ENCODE data around the gene PPP1R16B.

The PPP1R16B gene

DNA sequence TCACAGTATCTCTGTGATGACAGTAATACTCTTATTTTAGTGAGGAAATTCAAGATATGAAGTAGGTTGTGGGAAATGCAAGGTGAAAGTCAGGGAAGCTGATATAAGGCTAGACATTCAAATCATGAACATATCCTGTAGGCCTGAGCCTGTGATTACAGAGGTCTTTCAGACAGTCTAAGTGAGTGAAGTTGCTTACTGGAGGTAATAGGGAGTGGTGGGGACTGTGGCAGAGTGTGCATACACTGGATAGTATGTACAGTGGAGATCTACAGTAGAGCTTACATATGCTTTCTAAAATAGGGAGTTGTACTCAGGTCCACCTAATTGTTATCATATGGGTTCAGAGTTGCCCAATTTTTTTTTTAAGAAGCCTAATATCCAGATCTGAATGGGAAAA is 159.8 kb downstream of the PPP1R16B start:
- DNase-seq (ENCODE audit: low spot score): no peak

DNA sequence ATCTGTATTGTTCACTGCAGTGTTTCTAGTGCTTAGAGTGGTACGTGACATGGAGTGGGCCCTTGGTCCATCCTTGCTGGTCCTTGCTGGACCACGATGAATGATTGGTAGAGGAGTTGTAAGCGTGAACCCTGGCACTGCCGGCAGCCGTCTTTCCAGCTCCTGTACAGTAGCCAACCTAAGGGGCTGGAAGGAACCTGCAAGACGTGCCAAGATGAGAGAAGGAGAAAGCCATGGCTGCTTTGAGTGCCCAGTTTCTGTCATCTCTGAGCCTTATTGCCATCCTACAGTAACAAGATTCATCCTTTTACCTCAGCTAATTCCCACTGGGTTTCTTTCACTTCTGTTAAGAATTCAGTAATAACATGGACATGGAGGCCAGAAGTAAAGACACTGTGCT is 162.6 kb downstream of the PPP1R16B start:
- no peak for DNase-seq (ENCODE audit: low spot score)

GRCh38 chr20:38969708-38970107 is 164.2 kb downstream of the PPP1R16B start:
- DNase-seq (ENCODE audit: low spot score): no peak

DNA sequence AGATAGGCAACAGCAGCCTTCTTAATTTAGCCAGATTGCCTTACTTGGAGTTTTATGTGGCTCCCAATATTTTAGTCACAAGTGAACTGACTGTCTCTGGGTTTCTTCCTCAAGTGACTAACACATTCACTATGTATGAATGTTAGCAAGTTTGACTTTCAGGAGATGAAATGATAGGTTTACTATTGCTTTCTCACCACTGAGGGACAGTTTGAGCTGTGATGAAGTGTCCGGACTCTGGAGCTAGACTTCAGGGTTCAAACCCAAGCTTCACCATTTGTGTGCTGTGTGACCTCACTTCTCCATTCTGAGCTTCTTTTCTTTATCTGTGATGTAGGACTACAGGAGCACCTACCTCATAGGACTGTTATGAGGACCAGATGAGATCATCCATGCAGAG is 164.8 kb downstream of the PPP1R16B start:
- DNase-seq (ENCODE audit: low spot score): no peak

All from iPS-NIHi11 (cell line).